Effector memory CD4-positive, alpha-beta T cell (primary cell): ENCODE measurements around the gene FBXW5.

Experiments
- DNase-seq, 3 donors: peaks; one replicate each; pipeline ENCODE4 v3.0.0-alpha.2; 2020
- H3K27ac ChIP-seq: 2 replicates; pipeline ENCODE4 v1.7.0; 2013; ENCODE audit warnings: mild to moderate bottlenecking, low read length, moderate library complexity; ENCODE audit not compliant: insufficient read depth, poor library complexity, severe bottlenecking
- H3K27me3 ChIP-seq: replicated peaks from 2 replicates; pipeline ENCODE4 v1.7.0; 2013; ENCODE audit warnings: mild to moderate bottlenecking, low read length; ENCODE audit not compliant: insufficient read depth, control insufficient read depth, poor library complexity, severe bottlenecking
- H3K36me3 ChIP-seq: 2 replicates; pipeline ENCODE4 v1.7.0; 2013; ENCODE audit warnings: mild to moderate bottlenecking, low read length, moderate library complexity; ENCODE audit not compliant: control insufficient read depth, insufficient read depth
- H3K4me1 ChIP-seq: 2 replicates; pipeline ENCODE4 v1.7.0; 2013; ENCODE audit warnings: low read length, mild to moderate bottlenecking; ENCODE audit not compliant: control insufficient read depth, insufficient read depth, poor library complexity, severe bottlenecking
- H3K4me3 ChIP-seq: 2 replicates; pipeline ENCODE4 v1.7.0; 2013; ENCODE audit warnings: low read length, low read depth, mild to moderate bottlenecking; ENCODE audit not compliant: insufficient read depth, poor library complexity, severe bottlenecking
- H3K9me3 ChIP-seq: 2 replicates; pipeline ENCODE4 v1.7.0; 2013; ENCODE audit warnings: mild to moderate bottlenecking, low read length, moderate library complexity; ENCODE audit not compliant: control insufficient read depth
- total RNA-seq, 3 donors: gene quantifications; one replicate each; lab custom pipeline; 2026; lab: John Stamatoyannopoulos, UW

The FBXW5 gene
- 103 to 135 (median 134) reads per million in 3 donors for total RNA-seq

DNA sequence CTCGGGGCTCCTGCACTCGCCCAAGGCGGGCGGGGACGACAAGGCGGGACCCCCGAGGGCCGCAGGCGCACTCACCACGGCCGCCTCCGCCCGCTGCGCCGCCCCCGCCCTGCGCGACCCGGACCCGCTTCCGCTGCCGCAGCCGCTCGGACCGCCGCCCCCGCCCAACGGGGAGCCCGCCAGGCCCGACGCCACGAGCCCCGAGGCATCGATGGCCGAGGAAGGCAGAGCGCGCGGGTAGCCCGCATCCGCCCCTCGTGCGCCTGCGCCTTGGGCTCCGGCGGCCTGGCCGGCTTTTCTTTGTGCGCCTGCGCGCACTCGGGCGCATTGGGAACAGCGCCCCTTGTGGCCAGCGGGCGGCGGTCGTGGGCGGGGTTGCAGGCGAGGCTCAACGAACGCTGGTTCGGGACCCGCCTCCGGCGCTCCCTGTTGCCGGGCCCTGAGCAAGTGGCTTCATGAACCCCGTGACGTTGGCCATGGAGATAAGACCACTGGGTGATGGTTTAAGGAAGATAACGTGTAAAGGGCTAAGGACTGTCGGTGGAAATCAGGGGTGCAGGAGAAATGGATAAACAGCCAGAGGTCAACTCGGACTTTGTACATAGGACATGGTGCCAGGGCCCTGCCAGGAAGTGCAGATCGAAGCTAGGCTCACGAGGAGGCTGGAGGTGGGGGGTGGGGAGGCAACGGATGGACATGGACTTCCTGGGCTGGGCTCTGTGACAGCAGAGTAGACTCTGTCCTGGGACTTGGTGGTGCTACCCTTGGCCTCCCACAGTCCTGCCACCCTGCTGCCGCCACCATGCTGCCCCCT, at the start of gene FBXW5, which contains the start of gene C8G:
Gene FBXW5 (minus strand): TSS at position 220 of the 814 bp plus-strand sequence. CDS start 655 bp downstream, outside the sequence.
Gene C8G (plus strand): TSS at position 725 of the 814 bp plus-strand sequence. CDS start 78 bp downstream, at position 803.
- Histone ChIP-seq H3K9me3 (no peaks in the 10 kb centered on the region), H3K27me3 (no peaks in the 10 kb centered on the region), H3K4me3 (peak within 1 kb of the TSS; percentile 63), H3K27ac (peak within 1 kb of the TSS; percentile 63), H3K36me3 (peaks cover 30% of the 10 kb centered on the region), H3K4me1 (peaks cover 21% of the 10 kb centered on the region)
- DNase-seq = peak; percentile 89 to 92 (median 90)

DNA sequence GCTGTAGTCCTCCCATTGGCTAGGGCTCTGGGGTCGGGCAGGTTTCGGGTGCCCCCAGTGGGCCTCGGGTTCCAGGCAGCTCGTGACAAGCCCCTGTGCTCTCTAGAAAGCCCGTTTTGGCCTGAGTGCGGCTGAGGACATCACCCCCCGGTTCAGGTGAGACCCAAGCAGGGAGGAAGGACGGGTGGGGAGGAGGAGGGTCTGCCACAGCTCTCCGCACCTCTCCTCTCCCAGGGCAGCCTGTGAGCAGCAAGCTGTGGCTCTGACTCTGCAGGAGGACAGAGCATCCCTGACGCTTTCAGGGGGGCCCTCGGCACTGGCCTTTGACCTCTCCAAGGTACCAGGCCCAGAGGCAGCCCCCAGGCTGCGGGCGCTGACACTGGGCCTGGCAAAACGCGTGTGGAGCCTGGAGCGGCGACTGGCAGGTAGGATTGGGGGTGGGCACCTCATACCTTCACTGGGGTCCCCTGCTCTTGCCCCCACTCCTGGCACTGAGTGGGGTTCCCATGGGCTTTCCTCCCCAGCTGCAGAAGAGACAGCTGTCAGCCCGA, 48.4 kb upstream of the FBXW5 start:
- DNase-seq = no peak
- Histone ChIP-seq H3K27me3 (no peaks in the 10 kb centered on the region), H3K36me3 (peaks cover 14% of the 10 kb centered on the region), H3K4me3 (peak overlapping the region; percentile 64), H3K27ac (peak overlapping the region; percentile 81), H3K4me1 (peaks cover 46% of the 10 kb centered on the region), H3K9me3 (no peaks in the 10 kb centered on the region)

GRCh38 chr9:136991993-136992818, 47.7 kb upstream of the FBXW5 start, which contains the start of gene PAXX:
TSS of gene PAXX (plus strand) at chr9:136992422. CDS start at chr9:136992444, 22 bp downstream.
- DNase-seq = peak; percentile 83 to 90 (median 89)
- peak within 1 kb of the TSS; percentile 81 for H3K27ac ChIP-seq
- H3K27me3 ChIP-seq = no peaks in the 10 kb centered on the region
- peaks cover 14% of the 10 kb centered on the region for H3K36me3 ChIP-seq
- peak within 1 kb of the TSS; percentile 64 for H3K4me3 ChIP-seq
- no peaks in the 10 kb centered on the region for H3K9me3 ChIP-seq
- H3K4me1 ChIP-seq = peaks cover 40% of the 10 kb centered on the region

DNA sequence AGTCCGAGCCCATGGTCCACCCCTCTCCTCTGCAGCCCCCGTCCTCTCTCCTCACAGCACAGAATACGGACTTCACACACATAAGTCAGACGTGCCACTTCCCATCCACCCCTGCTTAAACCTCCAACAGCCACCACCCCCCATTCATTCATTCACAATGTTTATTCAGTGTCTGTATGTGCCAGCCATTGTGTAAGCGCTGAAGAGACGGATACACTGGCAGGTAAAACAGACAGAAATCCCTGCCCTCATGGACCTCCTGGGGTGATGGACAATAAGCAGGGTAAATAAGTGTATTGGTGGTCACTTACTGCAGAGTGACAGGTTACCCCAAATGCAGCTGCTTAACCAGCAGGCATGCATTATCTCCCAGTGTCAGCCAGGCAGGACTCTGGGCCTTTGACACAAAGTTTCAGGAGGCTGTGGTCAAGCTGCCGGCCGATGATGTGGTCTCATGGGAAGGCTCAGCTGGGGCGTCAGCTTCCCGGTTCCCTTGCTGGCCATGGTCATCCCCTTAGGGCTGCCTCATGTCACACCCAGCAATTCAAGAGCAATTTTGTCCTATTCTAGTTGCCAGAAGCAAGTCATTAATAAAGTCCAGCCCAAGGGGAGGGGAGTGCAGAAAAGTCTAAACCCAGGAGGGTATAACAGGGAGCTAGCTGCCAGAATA, 45.8 kb upstream of the FBXW5 start:
- no peak for DNase-seq
- peaks cover 7% of the 10 kb centered on the region for H3K27me3 ChIP-seq

DNA sequence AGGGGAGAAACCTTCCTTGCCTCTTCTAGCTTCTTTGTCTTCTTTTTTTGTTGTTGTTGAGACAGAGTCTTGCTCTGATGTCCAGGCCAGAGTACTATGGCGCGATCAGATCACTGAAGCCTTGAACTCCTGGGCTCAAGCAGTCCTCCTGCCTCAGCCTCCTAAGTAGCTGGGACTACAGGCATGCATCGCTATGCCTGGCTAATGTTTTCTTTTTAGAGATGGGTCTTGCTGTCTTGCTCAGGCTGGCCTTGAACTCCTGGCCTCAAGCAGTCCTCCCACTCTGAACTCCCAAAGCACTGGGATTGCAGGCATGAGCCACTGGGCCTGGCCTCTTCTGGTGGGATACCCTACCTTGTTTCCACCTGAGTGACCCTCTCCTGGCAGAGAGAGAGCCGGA, 44.3 kb upstream of the FBXW5 start:
- Histone ChIP-seq H3K27me3 (peaks cover 20% of the 10 kb centered on the region), H3K36me3 (peaks cover 5% of the 10 kb centered on the region), H3K4me3 (no peak overlapping the region), H3K27ac (no peak overlapping the region), H3K9me3 (no peaks in the 10 kb centered on the region), H3K4me1 (peaks cover 21% of the 10 kb centered on the region)
- no peak for DNase-seq

More for the DNA sequence above, 45.8 kb upstream of the FBXW5 start:
- peaks cover 23% of the 10 kb centered on the region for H3K4me1 ChIP-seq
- H3K4me3 ChIP-seq = no peak overlapping the region
- H3K9me3 ChIP-seq = no peaks in the 10 kb centered on the region
- H3K36me3 ChIP-seq = peaks cover 14% of the 10 kb centered on the region
- no peak overlapping the region for H3K27ac ChIP-seq

- H3K27ac ChIP-seq = no peak overlapping the region
- DNase-seq = no peak
- no peaks in the 10 kb centered on the region for H3K9me3 ChIP-seq
- no peaks in the 10 kb centered on the region for H3K36me3 ChIP-seq
- peaks cover 7% of the 10 kb centered on the region for H3K4me1 ChIP-seq
- peaks cover 20% of the 10 kb centered on the region for H3K27me3 ChIP-seq
- no peak overlapping the region for H3K4me3 ChIP-seq
Measured at GRCh38 chr9:136985853-136986252, 41.3 kb upstream of the FBXW5 start.

GRCh38 chr9:136985027-136985602, 40.6 kb upstream of the FBXW5 start:
- peaks cover 7% of the 10 kb centered on the region for H3K4me1 ChIP-seq
- H3K9me3 ChIP-seq = no peaks in the 10 kb centered on the region
- peaks cover 20% of the 10 kb centered on the region for H3K27me3 ChIP-seq
- DNase-seq = no peak
- no peaks in the 10 kb centered on the region for H3K36me3 ChIP-seq
- no peak overlapping the region for H3K27ac ChIP-seq
- no peak overlapping the region for H3K4me3 ChIP-seq

GRCh38 chr9:136984464-136985026, 40.0 kb upstream of the FBXW5 start:
- Histone ChIP-seq H3K4me1 (peaks cover 7% of the 10 kb centered on the region), H3K27me3 (peaks cover 20% of the 10 kb centered on the region), H3K36me3 (no peaks in the 10 kb centered on the region), H3K9me3 (no peaks in the 10 kb centered on the region), H3K4me3 (no peak overlapping the region), H3K27ac (no peak overlapping the region)
- no peak for DNase-seq
